Keratinocyte (primary cell): ENCODE measurements around the gene LRRC7. TPM values are rescaled to one million over a fixed set of nuclear protein-coding genes. Genes with fewer than 3 reads are reported as not detected.

Experiments used
- DNase-seq: peaks from one replicate; pipeline ENCODE4 v3.0.0-alpha.2; 2011; ENCODE audit warnings: low read depth, missing footprints, low spot score
- FAIRE-seq: peaks from 2 replicates; lab custom pipeline; 2011; peaks lifted over from hg19 to GRCh38; lab: Jason Lieb, UNC
- H2AFZ ChIP-seq: 2 replicates; pipeline ENCODE4 v1.6.0; 2012; ENCODE audit warnings: low read length, control low read depth, inconsistent platforms; ENCODE audit not compliant: control insufficient read depth
- H3K27ac ChIP-seq: 2 replicates; pipeline ENCODE4 v1.5.1; 2011; ENCODE audit warnings: low read length; ENCODE audit not compliant: control insufficient read depth, insufficient read depth
- H3K27me3 ChIP-seq: 3 replicates; pipeline ENCODE4 v1.6.0; 2011; ENCODE audit warnings: low read length; ENCODE audit not compliant: control insufficient read depth, insufficient read depth; ENCODE audit errors: extremely low read depth
- H3K36me3 ChIP-seq, 2 experiments: 2 replicates in 1 of 2; 3 replicates in 1 of 2; pipeline ENCODE4 v1.5.1; 2011; ENCODE audit warnings: low read length in 2 of 2, mild to moderate bottlenecking in 1 of 2; ENCODE audit not compliant: control insufficient read depth in 2 of 2, insufficient read depth in 2 of 2; ENCODE audit errors: extremely low read depth in 1 of 2
- H3K4me1 ChIP-seq: 3 replicates; pipeline ENCODE4 v1.5.1; 2011; ENCODE audit warnings: low read length; ENCODE audit not compliant: control insufficient read depth, insufficient read depth; ENCODE audit errors: extremely low read depth
- H3K4me2 ChIP-seq: 3 replicates; pipeline ENCODE4 v1.6.0; 2011; ENCODE audit warnings: low read depth, low read length; ENCODE audit not compliant: control insufficient read depth, insufficient read depth; ENCODE audit errors: extremely low read depth
- H3K4me3 ChIP-seq, 3 experiments: fragments of 200-600 bp in 1 of 3; sonication (generic) in 1 of 3; 2 replicates in 2 of 3; 3 replicates in 1 of 3; pipeline ENCODE4 v1.5.1; 2011 to 2016; ENCODE audit warnings: low read length in 3 of 3, mild to moderate bottlenecking in 3 of 3, control low read depth in 2 of 3, inconsistent platforms in 1 of 3, low read depth in 1 of 3, mixed read lengths in 1 of 3, mixed run types in 1 of 3, moderate library complexity in 1 of 3; ENCODE audit not compliant: control insufficient read depth in 2 of 3, insufficient read depth in 2 of 3; ENCODE audit errors: extremely low read depth in 1 of 3
- H3K79me2 ChIP-seq: 2 replicates; pipeline ENCODE4 v1.6.0; 2012; ENCODE audit warnings: low read length; ENCODE audit not compliant: control insufficient read depth, insufficient read depth
- H3K9ac ChIP-seq: 3 replicates; pipeline ENCODE4 v1.6.0; 2011; ENCODE audit warnings: low read length; ENCODE audit not compliant: control insufficient read depth, insufficient read depth; ENCODE audit errors: extremely low read depth
- H3K9me1 ChIP-seq: 3 replicates; pipeline ENCODE4 v1.6.0; 2011; ENCODE audit warnings: low read length; ENCODE audit not compliant: control insufficient read depth, insufficient read depth; ENCODE audit errors: extremely low read depth
- H3K9me3 ChIP-seq: 2 replicates; pipeline ENCODE4 v1.5.1; 2012; ENCODE audit warnings: low read depth, low read length; ENCODE audit not compliant: control insufficient read depth
- H4K20me1 ChIP-seq: 3 replicates; pipeline ENCODE4 v1.6.0; 2011; ENCODE audit warnings: low read length; ENCODE audit not compliant: control insufficient read depth, insufficient read depth; ENCODE audit errors: extremely low read depth
- EZH2 ChIP-seq: IDR thresholded peaks from one replicate; pipeline ENCODE4 v1.6.1; 2012; ENCODE audit warnings: inconsistent platforms, mild to moderate bottlenecking, low read length, moderate library complexity
- dilution Hi-C: fragments of 300-500 bp; cut with MboI; formaldehyde crosslinking; loops from one replicate; pipeline ENCODE4 v1.7.0; 2020; ENCODE audit warnings: low sequenced_read_pairs; ENCODE audit not compliant: extremely low pct_ligation_motif_present
- polyA plus RNA-seq, 5 experiments: library from polyadenylated mRNA; depleted of rRNA in 3 of 5; stranded (reverse) in 3 of 5; stranded (forward) in 1 of 5; unstranded in 1 of 5; fragments of >200 nt; gene quantifications; 1 replicate in 1 of 5; 2 replicates in 3 of 5; 3 replicates in 1 of 5; pipeline versions ENCODE4 v1.2.1 to v1.2.3, GENCODE V29; 2011 to 2012; ENCODE audit warnings: missing spikeins in 2 of 5, low read depth in 1 of 5, low replicate concordance in 1 of 5
- TF ChIP-seq, protein P1 (sequence below), 3 experiments: IDR thresholded peaks in 1 of 3; conservative IDR thresholded peaks in 1 of 3; optimal IDR thresholded peaks in 1 of 3; 2 replicates in 2 of 3; 3 replicates in 1 of 3; pipeline versions ENCODE3 to v1.5.1; 2011; ENCODE audit warnings: low read length in 3 of 3, mild to moderate bottlenecking in 3 of 3, moderate library complexity in 2 of 3, control low read depth in 1 of 3, inconsistent platforms in 1 of 3; ENCODE audit not compliant: insufficient read depth in 2 of 3; ENCODE audit errors: extremely low read depth in 1 of 3

Gene LRRC7
- polyA plus RNA-seq, 1 donor (not counting 4 experiments of a cell fraction or from before 2014, with no cell fraction given), result 0.28 TPM

DNA sequence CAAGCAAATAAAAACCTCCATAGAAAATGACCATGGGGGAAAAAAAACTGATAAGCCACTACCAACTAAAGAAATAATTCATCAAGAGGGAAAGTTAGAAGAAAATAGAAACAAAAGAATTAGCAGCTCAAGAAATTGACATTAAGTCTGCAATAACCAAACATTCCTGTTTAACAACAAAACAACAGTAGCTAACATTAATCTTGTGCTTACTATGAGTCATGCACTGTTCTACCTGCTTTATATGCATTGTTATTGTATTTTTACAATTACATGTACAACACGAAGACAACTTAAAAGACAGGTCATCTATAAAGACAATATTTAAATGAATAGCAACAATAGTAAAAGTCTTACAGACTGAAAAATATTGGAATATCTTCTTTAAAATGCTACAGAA, 34.4 kb upstream of the LRRC7 start:
- no peak overlapping the region for H3K27ac ChIP-seq
- H3K27me3 ChIP-seq, result no peaks in the 10 kb centered on the region

DNA sequence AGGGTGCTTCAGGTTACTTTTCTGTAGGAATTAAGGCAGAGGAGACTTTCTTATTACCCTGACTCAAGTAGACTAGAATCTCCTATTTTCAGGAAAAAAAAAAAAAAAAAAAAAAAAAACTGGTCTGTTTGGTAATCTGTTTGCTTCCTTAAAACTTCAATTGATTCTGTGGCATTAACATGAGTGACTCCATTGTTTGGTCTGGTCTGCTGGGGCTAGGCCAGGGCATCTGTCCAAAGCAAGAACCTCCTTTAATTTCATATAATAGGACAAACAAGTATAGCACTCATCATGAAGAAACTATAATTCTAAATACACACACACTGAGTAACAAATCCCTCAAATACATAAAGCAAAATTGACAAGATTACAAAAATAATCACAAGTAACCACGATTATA, 32.9 kb upstream of the LRRC7 start:
- Histone ChIP-seq H4K20me1 (no peaks in the 10 kb centered on the region), H3K4me3 (no peak overlapping the region), H3K36me3 (no peaks in the 10 kb centered on the region), H2AFZ (no peak overlapping the region), H3K9me3 (no peaks in the 10 kb centered on the region), H3K27ac (no peak overlapping the region), H3K9me1 (no peaks in the 10 kb centered on the region), H3K9ac (no peak overlapping the region), H3K79me2 (no peaks in the 10 kb centered on the region), H3K27me3 (no peaks in the 10 kb centered on the region), H3K4me2 (no peak overlapping the region), H3K4me1 (peaks cover 2% of the 10 kb centered on the region)
- dilution Hi-C loops, result no loop called here
- TF ChIP-seq, protein P1, sequence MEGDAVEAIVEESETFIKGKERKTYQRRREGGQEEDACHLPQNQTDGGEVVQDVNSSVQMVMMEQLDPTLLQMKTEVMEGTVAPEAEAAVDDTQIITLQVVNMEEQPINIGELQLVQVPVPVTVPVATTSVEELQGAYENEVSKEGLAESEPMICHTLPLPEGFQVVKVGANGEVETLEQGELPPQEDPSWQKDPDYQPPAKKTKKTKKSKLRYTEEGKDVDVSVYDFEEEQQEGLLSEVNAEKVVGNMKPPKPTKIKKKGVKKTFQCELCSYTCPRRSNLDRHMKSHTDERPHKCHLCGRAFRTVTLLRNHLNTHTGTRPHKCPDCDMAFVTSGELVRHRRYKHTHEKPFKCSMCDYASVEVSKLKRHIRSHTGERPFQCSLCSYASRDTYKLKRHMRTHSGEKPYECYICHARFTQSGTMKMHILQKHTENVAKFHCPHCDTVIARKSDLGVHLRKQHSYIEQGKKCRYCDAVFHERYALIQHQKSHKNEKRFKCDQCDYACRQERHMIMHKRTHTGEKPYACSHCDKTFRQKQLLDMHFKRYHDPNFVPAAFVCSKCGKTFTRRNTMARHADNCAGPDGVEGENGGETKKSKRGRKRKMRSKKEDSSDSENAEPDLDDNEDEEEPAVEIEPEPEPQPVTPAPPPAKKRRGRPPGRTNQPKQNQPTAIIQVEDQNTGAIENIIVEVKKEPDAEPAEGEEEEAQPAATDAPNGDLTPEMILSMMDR (optimal IDR thresholded peaks at IDR 0.05 in 1 of 3, IDR thresholded peaks at IDR 0.05 in 1 of 3, conservative IDR thresholded peaks at IDR 0.05 in 1 of 3; ENCODE audit: extremely low read depth in 1 of 3, insufficient read depth in 2 of 3, low read length in 3 of 3), result no peak
- no peak for TF ChIP-seq EZH2
- FAIRE-seq (no peak), DNase-seq (no peak)

More for the DNA sequence above, 34.4 kb upstream of the LRRC7 start:
- Histone ChIP-seq H2AFZ (no peak overlapping the region), H3K4me3 (no peak overlapping the region), H3K9me1 (no peaks in the 10 kb centered on the region), H3K4me2 (no peak overlapping the region), H3K36me3 (no peaks in the 10 kb centered on the region), H3K9me3 (no peaks in the 10 kb centered on the region), H4K20me1 (no peaks in the 10 kb centered on the region), H3K4me1 (peaks cover 8% of the 10 kb centered on the region), H3K79me2 (no peaks in the 10 kb centered on the region), H3K9ac (no peak overlapping the region)
- dilution Hi-C loops, result no loop called here
- TF ChIP-seq, protein P1 (optimal IDR thresholded peaks at IDR 0.05 in 1 of 3, IDR thresholded peaks at IDR 0.05 in 1 of 3, conservative IDR thresholded peaks at IDR 0.05 in 1 of 3; ENCODE audit: extremely low read depth in 1 of 3, insufficient read depth in 2 of 3, low read length in 3 of 3), result no peak
- TF ChIP-seq EZH2, result no peak
- DNase-seq (no peak), FAIRE-seq (peak; percentile 20)
